ENCODE measurements around the gene CPEB4.

The CPEB4 gene

DNA sequence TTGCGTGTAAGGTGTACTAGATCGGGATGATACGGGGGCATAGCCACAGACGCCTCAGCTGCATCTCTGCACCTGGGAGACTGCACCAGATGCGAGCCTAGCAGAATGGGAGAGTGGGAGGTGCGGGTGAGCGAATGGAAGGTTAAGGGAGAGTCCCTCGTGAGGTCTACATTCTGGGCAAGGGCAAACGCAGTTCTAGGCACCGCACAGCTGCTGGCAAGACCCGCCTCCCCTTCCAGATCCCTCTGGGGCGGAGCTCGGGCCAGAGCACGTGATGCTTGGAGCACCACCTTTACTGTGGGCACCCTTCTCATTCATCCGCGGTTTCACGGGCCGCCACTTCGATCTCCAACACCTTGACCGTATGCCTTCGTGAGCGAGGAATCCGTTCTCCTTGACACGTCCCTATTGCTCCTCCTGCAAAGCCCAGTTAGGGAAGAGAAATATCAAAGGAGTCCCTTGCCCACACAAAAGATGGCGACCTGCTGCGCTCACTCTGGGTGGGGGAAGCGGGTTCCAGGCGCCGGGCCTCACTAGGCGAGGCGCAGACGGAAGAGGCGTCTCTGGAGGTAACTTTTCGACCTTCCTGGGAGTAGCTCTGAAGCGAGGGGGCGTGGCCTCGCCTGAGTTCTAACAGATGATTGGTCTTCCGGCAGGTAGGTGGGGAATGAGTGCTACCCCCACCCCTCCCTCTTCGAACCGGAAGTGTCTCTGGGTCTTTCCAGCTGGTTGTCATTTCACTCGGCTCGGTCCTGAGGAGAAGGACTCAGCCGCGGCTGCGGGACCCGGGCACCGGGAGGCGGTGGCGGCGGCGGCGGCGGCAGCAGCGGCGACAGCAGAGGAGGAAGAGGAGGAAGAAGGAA lies at the start of gene CPEB4:
Gene CPEB4 (plus strand): TSS at position 740 of the 863 bp plus-strand sequence. CDS start 1,385 bp downstream, outside the sequence.
- DNase-seq = peak; percentile 99

- DNase-seq = no peak
These were observed 48.9 kb upstream of the CPEB4 start for GRCh38 chr5:173839117-173839713.

GRCh38 chr5:173840111-173840983 lies 47.8 kb upstream of the CPEB4 start:
- DNase-seq = no peak

DNA sequence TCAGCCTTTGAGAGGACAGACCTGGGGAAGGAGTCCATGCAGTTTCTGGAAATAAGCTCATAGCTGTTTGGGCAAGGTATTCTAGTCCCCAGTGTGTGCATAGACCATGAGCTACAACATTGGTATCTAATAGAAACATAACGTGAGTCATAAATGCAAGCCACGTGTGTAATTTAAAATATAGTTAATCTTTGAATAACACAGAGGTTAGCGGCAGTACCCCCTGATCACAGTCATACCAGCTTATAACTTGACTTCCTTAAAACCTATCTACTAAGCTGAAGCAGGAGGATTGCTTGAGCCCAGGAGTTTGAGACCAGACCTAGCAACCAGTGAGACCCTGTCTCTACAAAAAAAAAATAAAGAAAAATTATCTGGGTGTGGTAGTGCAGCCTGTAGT lies 46.4 kb upstream of the CPEB4 start:
- DNase-seq = no peak

- no peak for DNase-seq
These were observed 44.4 kb upstream of the CPEB4 start for GRCh38 chr5:173843794-173844193.

DNA sequence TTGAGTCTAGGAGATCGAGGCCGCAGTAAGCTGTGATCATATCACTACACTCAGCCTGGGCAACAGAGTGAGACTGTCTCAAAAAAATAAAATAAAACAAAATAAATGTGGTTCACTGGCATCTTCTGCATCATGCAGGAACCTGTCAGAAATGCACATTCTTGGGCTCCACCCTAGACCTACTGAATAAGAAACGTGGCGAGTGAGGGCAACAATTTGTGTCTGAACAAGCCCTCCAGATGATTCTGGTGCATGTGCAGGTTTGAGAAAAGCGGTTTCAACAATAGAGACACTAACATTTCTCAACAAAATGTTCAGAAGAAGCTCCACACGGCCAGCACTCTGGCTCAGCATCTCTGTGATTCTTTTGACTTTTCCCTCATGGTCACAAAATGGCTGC lies 42.8 kb upstream of the CPEB4 start:
- DNase-seq = no peak

- DNase-seq = no peak
These were observed 41.1 kb upstream of the CPEB4 start for GRCh38 chr5:173846929-173847501.

DNA sequence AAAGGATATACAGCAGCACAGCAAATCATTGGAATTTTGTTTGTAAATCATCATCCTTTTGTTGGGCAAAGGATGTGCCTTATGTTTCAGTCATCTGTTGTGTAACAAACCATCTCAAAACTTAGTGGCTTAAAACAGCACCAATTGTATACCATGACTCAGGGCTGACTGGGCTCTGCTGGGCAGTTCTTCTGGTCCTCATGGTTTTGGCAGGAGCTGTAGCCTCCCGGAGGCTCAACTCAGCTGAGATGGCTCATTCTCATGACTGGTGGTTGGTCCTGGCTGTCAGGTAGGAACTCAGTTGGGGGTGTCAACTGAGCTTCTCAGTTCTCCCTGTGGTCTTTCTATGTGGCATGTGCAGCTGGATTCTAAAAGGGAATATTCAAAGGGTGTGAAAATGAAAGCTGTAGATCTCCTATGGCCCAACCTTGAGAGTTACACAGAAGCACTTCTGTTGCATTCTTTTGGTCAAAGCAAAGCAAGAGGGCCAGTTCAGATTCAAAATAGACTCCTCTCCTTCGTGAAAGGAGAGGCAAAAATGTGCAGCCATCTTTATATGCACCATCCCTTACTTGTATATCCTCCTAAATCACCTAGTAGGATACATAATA lies 39.1 kb upstream of the CPEB4 start:
- DNase-seq = no peak

- DNase-seq = no peak
These were observed 38.2 kb upstream of the CPEB4 start for GRCh38 chr5:173849908-173850307.

- no peak for DNase-seq
These were observed 37.5 kb upstream of the CPEB4 start for GRCh38 chr5:173850659-173851058.

DNA sequence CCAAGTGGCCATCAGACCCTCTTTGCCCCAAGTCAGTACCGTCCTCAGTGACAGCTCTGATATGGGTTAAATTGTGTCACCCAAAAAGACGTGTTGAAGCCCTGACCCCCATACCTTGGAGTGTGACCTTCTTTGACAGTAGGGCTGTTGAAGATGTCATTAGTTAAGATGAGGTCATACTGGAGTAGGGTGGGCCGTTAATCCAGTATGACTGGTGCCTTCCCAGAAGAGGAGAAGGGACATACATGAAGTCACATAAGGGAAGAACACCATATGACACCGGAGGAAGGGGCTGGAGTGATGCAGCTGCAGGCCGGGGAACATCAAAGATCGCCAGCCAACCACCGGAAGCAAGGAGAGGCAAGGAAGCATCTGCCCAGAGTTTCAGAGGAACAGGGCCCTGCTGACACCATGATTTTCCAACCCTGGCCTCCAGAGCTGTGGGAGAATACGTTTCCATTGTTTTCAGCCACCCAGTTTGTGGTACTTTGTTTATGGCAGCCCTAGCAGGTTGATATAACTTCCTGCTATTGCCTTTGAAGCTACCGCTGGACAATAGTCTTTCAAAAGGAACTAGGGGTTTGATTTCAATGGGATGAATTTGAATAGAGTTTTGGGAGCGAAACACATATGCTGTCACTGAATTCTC lies 36.4 kb upstream of the CPEB4 start:
- no peak for DNase-seq

- no peak for DNase-seq
These were observed 35.3 kb upstream of the CPEB4 start for GRCh38 chr5:173852790-173853359.

- DNase-seq = no peak
These were observed 34.6 kb upstream of the CPEB4 start for GRCh38 chr5:173853370-173854131.

DNA sequence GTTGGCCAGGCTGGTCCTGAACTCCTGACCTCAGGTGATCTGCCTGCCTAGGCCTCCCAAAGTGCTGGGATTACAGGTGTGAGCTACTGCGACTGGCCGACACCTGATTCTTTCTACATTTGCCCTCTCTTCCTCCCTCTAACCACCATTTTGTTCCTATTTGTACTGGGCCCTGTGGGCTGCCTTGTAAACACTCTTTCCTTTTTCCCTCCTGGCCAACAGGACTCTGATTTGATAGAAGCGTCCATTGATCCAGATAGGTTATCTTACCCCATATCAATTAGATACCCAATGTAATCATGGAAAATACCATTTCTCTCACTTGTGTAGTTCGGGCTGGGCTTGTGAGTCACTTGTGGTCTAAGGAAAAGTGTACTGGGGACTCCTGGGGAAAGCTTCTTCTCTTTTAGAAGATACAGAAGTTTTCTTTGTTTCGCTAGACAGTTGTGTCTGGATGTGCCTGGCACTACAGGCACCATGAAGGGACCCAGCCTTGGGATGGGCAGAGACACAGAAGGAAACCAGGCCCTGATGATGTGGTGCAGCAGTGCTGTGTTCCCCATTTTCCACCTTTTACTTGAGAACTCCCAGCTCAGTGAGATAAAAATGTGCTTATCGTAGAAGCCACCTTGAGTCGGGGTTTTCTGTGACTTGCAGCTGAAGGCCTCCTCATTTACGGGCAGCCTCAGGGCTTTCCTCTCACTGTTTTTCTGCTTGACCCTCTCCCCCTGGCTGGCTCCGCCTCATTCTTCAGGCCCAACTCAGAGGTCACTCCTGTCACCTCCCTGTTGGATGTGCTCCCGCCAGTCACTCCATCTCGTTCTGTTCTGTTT lies 32.8 kb upstream of the CPEB4 start:
- DNase-seq = no peak

DNA sequence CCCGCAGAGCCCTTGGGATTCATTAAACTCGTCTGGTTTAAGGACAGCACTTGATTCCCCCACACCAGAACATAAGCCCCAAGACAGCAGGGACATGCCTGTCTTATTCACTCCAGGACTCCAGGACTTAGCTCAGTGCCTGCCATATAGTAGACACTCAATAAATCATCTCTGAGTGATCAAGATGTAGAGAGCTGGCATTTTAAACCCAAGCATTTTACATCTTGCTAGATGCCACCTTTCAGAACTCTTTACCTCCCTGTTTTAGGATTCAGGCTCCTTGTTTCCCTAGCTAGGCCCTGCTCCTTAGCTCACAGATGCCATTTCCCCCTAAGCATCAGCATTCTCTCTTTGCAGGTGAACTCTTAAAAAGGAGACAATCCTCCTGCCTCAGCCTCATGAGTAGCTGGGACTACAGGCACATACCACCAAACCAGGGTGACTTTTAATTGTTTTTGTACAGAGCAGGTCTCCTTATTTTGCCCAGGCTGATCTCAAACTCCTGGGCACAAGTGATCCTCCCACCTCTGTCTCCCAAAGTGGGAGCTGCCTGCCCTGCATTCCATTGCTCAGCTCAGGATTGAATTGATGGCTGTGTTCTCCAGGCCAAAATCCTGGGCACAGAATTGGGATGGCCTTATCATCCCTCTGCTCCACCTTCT lies 32.0 kb upstream of the CPEB4 start:
- DNase-seq = no peak

- DNase-seq = no peak
These were observed 30.9 kb upstream of the CPEB4 start for GRCh38 chr5:173857234-173857633.

DNA sequence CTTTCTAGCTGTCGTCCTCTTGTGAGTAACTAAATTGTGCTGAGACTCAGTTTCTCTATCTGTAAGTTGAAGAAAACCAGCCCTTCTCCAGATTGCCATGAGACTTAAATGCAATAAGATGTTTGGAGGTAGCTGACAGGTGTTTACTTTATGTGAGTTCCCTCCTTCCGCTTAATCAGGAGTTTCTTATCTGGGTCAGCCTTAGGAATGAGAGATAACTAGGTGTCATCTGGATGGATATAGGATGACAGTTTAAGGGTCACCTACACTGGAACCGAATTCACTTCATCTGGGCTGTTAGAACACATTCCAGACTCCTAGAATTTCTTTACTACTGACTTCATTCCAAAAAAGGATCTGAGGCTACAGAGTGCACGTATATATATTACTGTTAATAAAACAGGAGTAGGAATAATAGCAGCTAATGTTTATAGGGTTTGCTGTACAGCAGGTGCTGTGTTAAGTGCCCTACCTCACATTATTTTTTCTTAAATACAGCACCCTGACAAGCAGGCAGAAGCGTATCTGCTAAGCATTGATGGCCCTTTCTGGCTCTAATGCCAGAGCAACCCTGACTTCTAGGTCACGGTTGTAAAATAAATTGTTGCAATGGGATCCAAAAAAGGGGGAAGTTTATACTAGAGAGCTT lies 30.0 kb upstream of the CPEB4 start:
- no peak for DNase-seq

DNA sequence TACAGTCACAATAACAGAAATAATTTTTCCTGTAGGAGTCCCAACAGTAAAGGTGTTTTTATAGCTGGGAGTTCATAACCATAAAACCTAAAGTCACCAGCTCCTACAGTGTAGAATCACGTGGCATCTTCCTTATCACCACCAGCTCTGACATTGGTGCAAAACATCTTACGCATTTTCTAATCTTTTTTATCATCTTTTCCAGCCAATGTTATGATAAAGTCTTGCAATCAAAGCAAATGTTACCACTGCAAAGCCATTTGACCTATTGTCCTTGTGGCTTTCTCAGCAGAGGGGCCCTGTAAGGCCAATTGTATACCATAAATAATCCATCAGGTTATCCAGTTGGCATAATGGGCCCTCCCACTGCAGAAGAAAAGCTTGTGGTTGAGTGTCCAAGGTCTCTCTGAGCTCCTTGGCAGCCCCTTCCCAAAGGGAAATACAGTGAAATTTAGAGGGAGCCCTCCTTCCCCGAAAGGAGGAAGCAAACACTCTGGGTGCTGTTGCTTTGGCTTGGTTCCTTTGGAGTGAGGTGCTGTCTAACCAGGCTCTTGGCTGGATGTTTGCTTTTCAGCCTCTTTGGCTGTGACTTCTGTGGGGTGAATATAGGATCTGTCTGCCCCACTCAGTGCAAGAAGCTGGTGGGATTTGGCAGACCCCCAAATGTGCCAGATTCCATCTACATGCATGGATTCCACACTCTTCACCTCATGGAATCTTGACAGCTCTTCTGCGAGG lies 29.3 kb upstream of the CPEB4 start:
- DNase-seq = no peak

Data from CD4-positive, alpha-beta T cell treated with Interleukin-21 for 1 hour (primary cell).